GM21367 (cell line): ENCODE data around the gene PTCD3.

Experiments
- ATAC-seq: cut with Tn5 transposase; IDR thresholded peaks from one replicate; pipeline ENCODE4 v1.9.1; 2021; ENCODE audit not compliant: unreplicated experiment

The PTCD3 gene

DNA sequence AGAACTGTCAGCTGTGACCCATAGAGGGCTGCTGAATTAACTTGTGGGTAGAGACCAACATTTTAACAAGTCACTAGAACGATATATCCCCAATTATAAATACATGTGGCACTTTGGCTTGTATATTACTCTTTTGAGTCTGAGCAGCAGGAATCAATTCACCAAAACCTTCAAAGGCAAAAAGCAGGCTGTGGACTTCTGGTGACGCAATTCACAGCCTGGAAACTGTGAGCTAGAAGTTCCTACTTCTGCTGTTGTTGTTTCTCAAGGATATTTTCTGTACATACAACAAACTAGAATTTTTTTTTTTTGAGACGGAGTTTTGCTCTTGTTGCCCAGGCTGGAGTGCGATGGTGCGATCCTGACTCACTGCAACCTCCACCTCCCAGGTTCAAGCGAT lies 37.3 kb downstream of the PTCD3 start:
- no peak for ATAC-seq

GRCh38 chr2:86143926-86144685 lies 38.1 kb downstream of the PTCD3 start:
- no peak for ATAC-seq

GRCh38 chr2:86147793-86148192 lies 41.8 kb downstream of the PTCD3 start:
- ATAC-seq, result no peak

GRCh38 chr2:86150502-86150901 lies 44.5 kb downstream of the PTCD3 start:
- no peak for ATAC-seq

DNA sequence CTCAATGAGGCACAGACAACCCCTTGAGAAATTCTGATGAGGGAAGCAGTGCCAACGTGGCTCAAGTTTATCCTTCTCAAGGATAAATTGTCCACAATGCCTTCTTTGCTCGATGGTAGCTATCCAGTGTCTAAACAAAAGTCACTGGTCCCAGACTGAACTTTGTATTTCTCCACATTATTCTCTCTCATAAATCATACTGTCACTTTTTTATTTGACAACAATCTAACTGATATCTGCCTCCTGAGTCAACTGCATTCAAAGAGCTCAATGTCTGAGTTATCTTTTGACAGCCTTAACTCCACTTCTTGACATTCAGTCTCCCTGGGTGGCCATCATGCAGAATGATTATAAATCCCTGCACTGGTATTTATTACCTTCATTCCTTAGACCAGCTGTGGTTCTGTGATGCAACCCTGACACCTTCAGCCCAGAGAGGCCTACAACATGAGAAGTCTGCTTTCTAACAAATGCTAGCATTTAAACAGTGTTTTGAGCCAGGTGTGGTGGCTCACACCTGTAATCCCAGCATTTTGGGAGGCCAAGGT lies 51.0 kb downstream of the PTCD3 start:
- ATAC-seq, result no peak

DNA sequence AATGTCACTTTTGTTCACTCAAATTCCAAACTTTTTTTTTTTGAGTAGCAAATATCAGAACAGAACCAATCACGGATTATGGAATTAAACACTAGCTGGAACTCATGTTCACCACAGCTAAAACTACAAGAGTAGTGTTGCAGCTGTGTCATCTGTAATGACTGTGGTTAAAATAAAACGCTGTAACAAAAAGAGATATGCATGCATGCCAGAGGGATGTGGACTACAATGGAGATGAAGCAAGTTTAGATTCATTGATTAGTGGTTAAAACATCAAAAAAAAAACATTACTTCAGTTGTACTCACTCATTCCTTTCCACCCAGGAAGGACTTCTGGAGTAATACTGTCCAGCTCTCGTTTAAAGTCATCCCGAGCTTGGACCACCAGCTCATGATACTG lies 52.3 kb downstream of the PTCD3 start:
- no peak for ATAC-seq

- ATAC-seq, result no peak
Observed at GRCh38 chr2:86160156-86160952, 54.3 kb downstream of the PTCD3 start.

DNA sequence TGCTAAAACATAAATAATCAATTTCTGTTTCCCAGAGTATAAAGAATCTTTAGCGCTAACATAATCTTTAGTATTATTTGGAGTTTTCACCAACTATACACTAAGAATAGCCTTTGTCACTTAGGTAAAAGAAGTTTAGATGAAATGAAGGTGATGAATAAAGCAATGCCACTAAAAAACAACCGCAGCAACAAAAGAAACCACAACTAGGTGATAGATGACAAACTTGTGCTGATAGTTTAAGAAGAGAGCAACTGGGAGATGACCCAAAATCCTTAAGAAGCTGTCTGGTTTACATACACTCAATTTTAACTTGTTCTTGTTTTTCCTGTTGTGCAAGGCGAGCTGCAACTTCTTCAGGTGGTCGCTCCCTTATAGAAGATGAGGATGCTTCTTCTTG lies 64.4 kb downstream of the PTCD3 start:
- ATAC-seq, result no peak

- ATAC-seq, result no peak
Observed at GRCh38 chr2:86171295-86171694, 65.3 kb downstream of the PTCD3 start.

GRCh38 chr2:86172610-86173009 lies 66.6 kb downstream of the PTCD3 start:
- no peak for ATAC-seq

DNA sequence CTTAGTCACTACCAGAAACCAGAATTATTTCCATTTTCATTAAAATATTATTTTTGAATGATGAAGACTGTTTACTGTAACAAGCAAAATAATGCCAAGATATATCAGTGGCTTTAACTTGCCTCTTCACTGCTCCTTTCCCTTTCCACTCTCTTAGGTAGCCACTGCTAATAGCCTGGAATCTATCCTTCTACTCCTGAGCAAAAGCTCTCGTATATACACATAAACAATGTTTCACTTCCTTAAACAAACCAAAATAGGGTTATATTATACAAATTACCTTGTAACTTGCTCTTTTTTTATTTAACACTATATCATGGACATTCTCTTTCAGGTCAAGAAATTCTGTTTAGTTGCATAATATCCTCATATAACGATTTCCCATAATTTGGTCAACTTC lies 68.4 kb downstream of the PTCD3 start:
- no peak for ATAC-seq

DNA sequence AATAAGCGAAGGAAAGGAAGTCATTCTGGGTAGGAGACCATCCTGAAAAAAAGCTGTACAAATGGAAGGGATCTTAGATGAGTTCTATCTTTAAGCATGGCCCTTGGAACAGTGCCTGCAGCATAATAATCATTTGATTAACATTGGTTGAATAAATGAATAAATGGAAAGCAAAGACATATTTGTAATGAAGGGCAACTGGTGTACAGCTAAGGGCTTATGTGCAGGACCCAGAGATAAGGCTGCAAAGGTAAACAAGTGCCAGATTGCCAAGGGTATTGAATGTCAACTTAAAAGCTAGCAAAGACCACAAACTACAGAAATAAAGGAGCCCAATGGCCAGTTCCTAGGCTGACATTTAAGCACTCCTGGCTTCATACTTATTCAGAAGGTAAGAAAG lies 69.8 kb downstream of the PTCD3 start:
- no peak for ATAC-seq

DNA sequence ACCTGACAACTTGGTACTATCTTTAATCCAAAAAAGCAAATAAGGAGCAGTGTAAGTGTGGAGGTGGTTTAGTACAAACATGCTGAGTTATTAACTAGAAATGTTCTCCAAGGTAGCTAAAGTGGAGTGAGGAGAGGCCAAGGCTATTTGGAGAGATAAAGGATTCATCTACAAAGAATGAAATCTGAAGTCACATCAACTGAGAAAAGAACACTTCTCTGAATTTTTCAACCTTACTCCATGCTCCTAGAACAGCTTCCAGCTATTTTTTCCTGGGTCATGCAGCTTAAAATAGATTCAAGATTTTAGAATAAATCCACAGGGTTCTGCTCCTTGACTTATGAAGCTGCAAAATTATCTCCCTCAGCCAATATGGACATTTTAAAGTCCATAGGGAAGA lies 70.6 kb downstream of the PTCD3 start:
- ATAC-seq, result no peak

DNA sequence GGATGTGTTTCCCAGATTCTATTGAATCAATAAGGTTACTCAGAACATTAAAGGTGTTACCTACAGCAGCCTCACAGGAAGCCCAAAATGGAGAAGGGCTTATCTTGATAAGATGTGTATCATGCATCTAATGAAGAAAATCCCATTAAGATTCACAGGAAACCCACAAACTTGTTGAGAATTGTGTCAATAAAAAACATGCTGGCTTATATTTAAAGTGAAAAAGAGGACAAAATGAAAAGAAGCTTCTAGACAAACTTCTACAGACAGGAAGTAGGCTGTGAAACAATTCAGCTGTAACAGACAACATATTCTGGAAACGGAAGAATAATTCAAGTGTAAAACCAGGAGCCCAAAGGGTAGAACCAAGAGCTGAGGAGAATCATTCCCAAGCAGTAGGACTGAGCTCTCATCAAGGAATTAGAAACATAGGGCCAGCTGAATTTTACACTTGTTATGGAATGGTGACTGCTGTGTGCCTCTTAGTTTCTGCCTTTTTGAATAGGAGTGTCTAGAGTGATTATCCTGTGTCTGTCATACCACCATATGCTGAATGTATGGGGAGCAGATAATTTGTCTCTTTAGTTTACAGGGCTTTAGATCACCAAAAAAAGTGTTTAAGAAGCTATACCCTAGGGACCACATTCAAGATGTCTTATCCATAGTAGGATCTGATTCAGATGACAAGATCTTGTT lies 79.6 kb downstream of the PTCD3 start:
- ATAC-seq, result peak; percentile 44

- peak; percentile 11 for ATAC-seq
Observed at GRCh38 chr2:86186431-86186830, 80.4 kb downstream of the PTCD3 start.

GRCh38 chr2:86189782-86190416 lies 83.9 kb downstream of the PTCD3 start:
- ATAC-seq, result no peak
